HG03354 (cell line): ENCODE results near the gene USP32.
"Not testable (repeated sequence)": the region's sequence is repeated elsewhere in the genome, so short reads cannot be mapped to it uniquely, and the experiment has no call there.

Experiments
- ATAC-seq: cut with Tn5 transposase; IDR thresholded peaks from one replicate; pipeline ENCODE4 v1.9.1; 2021; ENCODE audit warnings: mild to moderate bottlenecking; ENCODE audit not compliant: unreplicated experiment, poor library complexity, severe bottlenecking

Gene USP32

GRCh38 chr17:60412701-60413100 is 20.8 kb upstream of the USP32 start:
- no peak for ATAC-seq

DNA sequence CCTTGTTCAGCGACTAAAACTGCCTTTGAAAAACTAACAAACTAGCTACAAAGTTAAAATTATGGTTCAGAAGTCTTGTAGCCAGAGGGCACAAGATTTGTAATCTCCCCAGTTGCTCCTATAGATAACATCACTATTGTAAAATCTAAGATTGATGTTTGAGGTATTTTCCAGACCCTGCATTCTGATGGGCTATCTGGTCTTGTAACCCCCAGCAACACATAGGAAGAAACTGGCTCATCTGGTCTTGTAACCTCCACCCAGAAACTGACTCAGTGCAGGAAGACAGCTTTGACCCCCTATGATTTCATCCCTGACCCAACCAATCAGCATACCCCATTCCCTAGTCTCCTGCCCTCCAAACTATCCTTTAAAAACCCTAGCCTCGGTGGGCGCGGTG is 18.1 kb upstream of the USP32 start:
- no peak for ATAC-seq

DNA sequence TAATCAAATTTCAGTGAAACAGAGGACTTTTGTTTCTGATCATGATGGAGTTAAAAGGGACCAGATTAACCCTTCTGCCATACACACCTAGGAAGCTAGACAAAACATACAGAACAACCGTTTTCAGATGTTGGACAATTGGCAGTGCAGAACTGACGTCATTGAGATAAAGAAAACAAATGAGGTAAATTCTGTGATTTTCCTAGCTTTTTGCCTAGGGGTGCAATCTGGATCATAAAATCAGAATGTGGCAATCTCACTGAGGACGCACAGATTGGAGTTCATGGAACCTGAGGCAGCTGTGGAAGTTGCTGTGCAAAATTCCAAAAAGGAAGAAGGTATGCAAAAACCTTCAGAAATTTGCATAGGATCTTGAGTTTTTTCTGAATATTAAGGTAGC is 15.0 kb upstream of the USP32 start:
- no peak for ATAC-seq

DNA sequence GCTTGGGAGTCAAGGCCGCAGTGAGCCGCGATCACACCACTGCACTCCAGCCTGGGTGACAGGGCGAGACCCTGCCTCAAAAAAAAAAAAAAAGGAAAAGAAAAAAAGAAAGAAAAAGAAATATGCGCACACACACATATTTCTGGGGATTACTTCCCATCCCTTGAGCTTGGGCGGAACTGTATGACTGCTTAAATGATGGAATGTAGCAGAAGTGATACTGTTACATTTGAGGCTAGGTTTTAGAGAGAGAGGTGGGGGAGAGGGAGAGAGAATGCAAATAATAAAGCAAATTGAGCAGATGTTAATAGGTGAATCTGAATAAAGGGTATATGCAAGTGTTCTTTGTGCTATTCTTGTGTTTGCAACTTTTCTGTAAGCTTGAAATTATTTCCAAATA is 12.0 kb upstream of the USP32 start:
- no peak for ATAC-seq

- ATAC-seq: no peak
Measured at GRCh38 chr17:60403523-60403810, 11.5 kb upstream of the USP32 start.

- ATAC-seq: no peak
Measured at GRCh38 chr17:60401819-60402218, 9.9 kb upstream of the USP32 start.

- peak; percentile 56 for ATAC-seq
Measured at GRCh38 chr17:60398227-60398959, 6.5 kb upstream of the USP32 start.

GRCh38 chr17:60396412-60396811 is 4.5 kb upstream of the USP32 start:
- no peak for ATAC-seq

- no peak for ATAC-seq
Measured at GRCh38 chr17:60395508-60396065, 3.7 kb upstream of the USP32 start.

DNA sequence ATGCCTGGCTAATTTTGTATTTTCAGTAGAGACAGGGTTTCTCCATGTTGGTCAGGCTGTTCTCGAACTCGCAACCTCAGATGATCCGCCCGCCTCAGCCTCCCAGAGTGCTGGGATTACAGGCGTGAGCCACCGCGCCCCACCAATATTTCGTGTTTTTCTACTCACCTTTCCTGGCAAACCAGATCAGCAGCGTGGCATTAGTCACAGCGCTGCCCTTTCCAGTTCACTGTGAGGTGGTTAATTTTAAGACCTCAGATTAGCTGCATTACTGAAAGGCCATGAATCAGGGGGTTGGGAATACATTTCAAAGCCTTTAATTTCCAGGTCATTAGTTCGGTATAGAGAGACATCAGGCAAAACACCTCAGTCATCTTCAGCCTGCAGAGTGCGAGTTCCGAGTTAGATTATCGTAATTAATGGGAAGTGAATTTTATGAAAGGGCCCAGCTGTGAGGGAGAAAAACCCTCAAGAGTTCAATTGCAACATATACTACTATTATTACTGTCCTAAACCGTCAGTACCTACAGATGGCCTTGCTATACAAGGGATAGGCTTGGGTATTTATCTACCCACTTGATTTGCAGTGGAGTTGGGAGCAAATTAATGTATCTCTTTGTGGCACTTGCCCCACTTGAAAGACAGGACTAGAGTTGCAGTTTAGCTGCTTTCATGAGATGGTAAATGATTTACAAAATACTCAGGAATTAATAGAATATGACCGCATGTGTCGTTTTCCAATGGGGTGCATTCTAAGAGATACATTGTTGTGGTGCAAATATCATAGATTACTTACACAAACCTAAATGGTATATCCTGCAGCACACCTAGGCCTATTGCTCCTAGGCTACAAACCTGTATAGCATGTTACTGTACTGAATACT is 2.1 kb upstream of the USP32 start:
- ATAC-seq: no peak

DNA sequence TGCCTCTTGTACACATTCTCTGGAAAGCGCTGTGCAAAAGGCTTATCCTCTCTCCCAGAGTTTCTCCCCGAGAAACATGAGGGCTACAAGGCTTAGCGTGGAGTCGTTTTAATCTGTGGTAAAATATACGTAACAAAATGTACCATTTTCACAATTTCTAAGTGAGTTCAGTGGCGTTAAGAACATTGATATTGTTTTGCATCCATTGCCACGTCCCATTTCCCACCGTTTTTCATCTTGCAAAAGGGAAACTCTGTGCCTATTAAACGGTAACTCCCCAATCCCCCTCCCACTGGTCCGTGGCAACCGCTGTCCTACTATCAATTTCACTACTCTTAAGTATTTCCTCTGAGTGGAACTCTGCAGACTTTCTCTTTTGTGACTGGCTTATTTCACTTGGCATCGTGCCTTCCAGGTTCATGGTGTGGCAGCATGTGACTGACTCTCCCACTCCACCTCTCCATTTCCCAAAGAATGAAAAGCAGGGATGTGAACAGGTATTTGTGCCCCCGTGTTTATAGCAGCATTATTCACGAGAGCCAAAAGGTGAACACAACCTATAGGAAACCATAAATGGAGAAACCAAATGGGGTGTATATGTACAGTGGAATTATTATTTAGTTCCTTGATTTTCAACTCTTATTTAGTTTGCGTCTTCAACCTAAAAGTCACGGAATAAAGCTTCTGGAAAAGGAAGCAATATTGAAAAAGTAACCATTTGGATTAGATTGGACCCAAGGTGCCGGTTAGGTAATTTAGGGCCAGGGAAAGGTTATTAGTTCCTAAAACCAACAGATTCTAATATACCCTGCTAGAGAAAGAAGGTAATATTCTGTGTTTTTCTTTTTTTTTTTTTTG is 1.1 kb upstream of the USP32 start:
- ATAC-seq: no peak

DNA sequence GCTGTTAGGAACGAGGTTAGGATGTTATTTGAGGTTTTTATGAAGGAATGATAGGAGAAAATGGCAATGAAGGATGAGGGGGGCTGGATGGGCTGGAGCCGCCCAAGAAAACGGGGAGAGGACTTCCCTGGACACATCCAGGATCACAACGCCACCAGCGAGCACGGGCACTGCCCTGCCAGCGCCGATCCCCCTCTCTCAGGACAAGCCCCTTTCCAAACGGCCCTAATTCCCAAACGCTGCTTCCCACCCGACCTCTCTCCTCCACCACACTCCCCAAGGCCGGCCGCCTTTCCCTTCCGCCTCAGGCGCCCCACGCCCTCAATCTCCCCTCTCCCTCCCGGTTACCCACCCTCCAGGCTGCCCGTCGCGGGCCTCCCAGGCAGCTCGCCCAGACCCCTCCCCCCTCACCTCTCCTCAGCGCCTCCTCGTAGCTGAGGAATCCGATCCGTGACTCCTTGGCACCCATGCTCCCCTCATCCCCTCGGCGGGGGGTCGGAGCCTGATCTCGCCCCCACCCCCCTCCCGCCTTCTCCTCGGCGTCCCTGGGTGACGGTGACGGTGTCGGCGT is 377 bp downstream of the USP32 start:
- peak; percentile 30 for ATAC-seq

GRCh38 chr17:60390925-60391470 is 935 bp downstream of the USP32 start:
- ATAC-seq: no peak

- no peak for ATAC-seq
Measured at GRCh38 chr17:60390186-60390585, 1.7 kb downstream of the USP32 start.

DNA sequence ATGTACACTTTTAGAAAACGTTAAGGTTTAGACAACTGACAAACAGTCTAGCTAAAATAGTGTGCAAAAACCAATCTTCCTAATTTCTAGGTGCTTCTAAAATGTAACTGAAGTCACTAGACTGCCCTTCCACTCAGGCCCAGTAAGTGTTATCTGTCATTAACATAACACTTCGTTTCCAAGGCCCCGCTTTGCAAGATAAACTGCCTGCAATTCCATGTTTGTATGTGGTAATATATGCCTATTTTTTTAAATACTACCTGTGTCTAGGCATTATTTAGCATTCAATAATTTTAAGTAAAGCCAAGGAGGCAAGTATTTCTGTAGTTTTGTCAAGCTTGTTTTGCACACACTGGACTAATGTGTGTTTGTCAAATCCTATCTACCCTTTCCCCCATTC is 3.2 kb downstream of the USP32 start:
- ATAC-seq: no peak

GRCh38 chr17:60387666-60388065 is 4.3 kb downstream of the USP32 start:
- no peak for ATAC-seq

- ATAC-seq: no peak
Measured at GRCh38 chr17:60386147-60387058, 5.5 kb downstream of the USP32 start.

- not testable (repeated sequence) for ATAC-seq
Measured at GRCh38 chr17:60384921-60385320, 7.0 kb downstream of the USP32 start.

- no peak for ATAC-seq
Measured at GRCh38 chr17:60383379-60383778, 8.6 kb downstream of the USP32 start.
